GM10248 (cell line): Measurements from ENCODE around the gene LEF1.
A peak's percentile ranks its signal among the peaks of the same experiment; 100 is the strongest.

Experiments used
- CTCF ChIA-PET: fragments of 300-600 bp; sonication (Branson Sonifier 250); formaldehyde crosslinking; extraction: SDS; loops from one replicate; lab custom pipeline; 2021; ENCODE audit warnings: antibody characterized with exemption; lab: Yijun Ruan, JAX
- POLR2A ChIA-PET: fragments of 350-650 bp; sonication (Branson Sonifier 250); formaldehyde crosslinking; extraction: SDS; loops from one replicate; lab custom pipeline; 2020; ENCODE audit warnings: antibody characterized with exemption; lab: Yijun Ruan, JAX
- DNase-seq: peaks from one replicate; pipeline ENCODE4 v3.0.0; 2012; ENCODE audit errors: extremely low spot score
- CTCF ChIP-seq: IDR thresholded peaks from 2 replicates; pipeline ENCODE4 v1.5.1; 2012; ENCODE audit warnings: mild to moderate bottlenecking, low read depth; ENCODE audit errors: extremely low read depth, missing control alignments, control extremely low read depth

LEF1 gene

GRCh38 chr4:108172753-108173598, 4.2 kb upstream of the LEF1 start:
- DNase-seq: peak; percentile 73
- POLR2A ChIA-PET: no interaction called here
- CTCF ChIA-PET: interaction anchor here (0.9 to 1.6 kb wide), 9 partner anchors 9 to 154 kb away, joined by 3 to 6 read pairs (median 3); no protein-coding TSS in a partner anchor
- no peak for TF ChIP-seq CTCF

- TF ChIP-seq CTCF: no peak
- ChIA-PET CTCF (interaction anchor here (1.0 to 1.9 kb wide), 6 partner anchors 10 to 153 kb away, joined by 3 to 6 read pairs (median 4); no protein-coding TSS in a partner anchor), POLR2A (no interaction called here)
- peak; percentile 54 for DNase-seq
These were observed 3.6 kb upstream of the LEF1 start for GRCh38 chr4:108172231-108172752.

- no peak for TF ChIP-seq CTCF
- ChIA-PET CTCF (interaction anchor here (1.0 to 1.9 kb wide), 6 partner anchors 9 to 141 kb away, joined by 3 to 6 read pairs (median 4); no protein-coding TSS in a partner anchor), POLR2A (no interaction called here)
These were observed 2.9 kb upstream of the LEF1 start for GRCh38 chr4:108171339-108172230.

GRCh38 chr4:108170631-108171338, 2.1 kb upstream of the LEF1 start:
- no peak for DNase-seq
- TF ChIP-seq CTCF: no peak
- POLR2A ChIA-PET: no interaction called here
- CTCF ChIA-PET: interaction anchor here (1.5 to 1.9 kb wide), 3 partner anchors 8 to 55 kb away, joined by 4 to 5 read pairs (median 4); no protein-coding TSS in a partner anchor

More at GRCh38 chr4:108171339-108172230, 2.9 kb upstream of the LEF1 start:
- peak; percentile 25 for DNase-seq

GRCh38 chr4:108169664-108170063, 932 bp upstream of the LEF1 start:
- CTCF ChIA-PET: no interaction called here
- no peak for TF ChIP-seq CTCF
- POLR2A ChIA-PET: no interaction called here
- DNase-seq: no peak
